NB4 (cell line): ENCODE measurements around the gene ZFAND2B.

Source experiments
- DNase-seq: peaks from one replicate; pipeline ENCODE4 v3.0.0; 2010; ENCODE audit warnings: low read depth
- H3K4me3 ChIP-seq: one replicate; pipeline ENCODE4 v1.5.1; 2011; ENCODE audit warnings: mild to moderate bottlenecking, low read depth, low read length, moderate library complexity
- CTCF ChIP-seq: IDR thresholded peaks from one replicate; pipeline ENCODE4 v1.5.1; 2012; ENCODE audit warnings: low read depth, low read length
- MYC ChIP-seq: IDR thresholded peaks from 2 replicates; pipeline ENCODE4 v1.6.1; 2011; ENCODE audit warnings: low read depth, low read length
- POLR2A ChIP-seq: IDR thresholded peaks from 2 replicates; pipeline ENCODE4 v1.6.1; 2011; ENCODE audit warnings: mild to moderate bottlenecking; ENCODE audit not compliant: insufficient read length; ENCODE audit errors: extremely low read depth
- TF ChIP-seq, protein P1 (sequence below): IDR thresholded peaks from 2 replicates; pipeline ENCODE4 v1.6.1; 2011; ENCODE audit warnings: low read depth, low read length

The ZFAND2B gene

DNA sequence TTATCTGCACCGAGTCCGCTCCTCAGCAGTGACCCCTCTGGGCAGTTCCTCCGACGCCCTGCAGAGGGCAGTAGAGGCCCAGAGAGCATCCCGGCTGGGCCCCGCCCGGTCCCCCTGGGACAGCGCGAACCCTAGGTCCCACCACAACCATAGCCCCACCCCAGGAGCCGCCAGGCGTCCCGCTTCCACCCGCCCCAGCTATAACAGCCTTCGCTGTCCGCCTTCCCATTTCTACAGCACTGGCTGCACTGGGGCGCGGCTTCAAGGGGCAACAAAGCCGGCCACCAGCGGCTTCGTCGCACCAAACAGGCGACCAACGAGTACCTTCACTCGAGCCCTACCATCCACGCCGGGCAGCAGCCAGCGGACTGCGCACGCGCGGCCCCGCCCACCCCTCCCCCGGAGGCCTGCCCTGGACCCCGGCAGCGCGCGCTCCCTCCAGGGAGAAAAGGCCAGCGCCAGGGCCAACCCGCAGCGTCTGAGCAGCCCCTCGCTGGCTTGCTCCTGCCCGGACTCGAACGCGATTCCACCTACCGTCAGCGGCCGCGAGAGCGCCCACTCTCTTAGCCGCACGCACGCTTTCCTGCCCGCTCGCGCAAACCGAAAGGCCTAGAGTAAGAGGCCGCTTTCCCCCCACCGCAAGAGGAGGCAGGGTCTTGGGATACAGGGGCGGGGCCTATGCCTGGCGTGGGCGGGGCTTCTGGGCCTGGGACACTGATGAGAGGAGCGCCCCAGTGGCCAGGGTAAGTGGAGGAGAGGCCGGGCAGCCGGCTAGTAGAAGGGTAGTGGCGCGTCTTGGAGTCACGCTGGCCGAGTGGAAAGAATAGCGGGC, 46.2 kb upstream of the ZFAND2B start, which contains the start of gene NHEJ1:
TSS of gene NHEJ1 (minus strand) at position 630 of the 832 bp plus-strand sequence. CDS start 2,453 bp downstream, outside the sequence.
- peak; percentile 96 for TF ChIP-seq CTCF
- TF ChIP-seq, protein P1, sequence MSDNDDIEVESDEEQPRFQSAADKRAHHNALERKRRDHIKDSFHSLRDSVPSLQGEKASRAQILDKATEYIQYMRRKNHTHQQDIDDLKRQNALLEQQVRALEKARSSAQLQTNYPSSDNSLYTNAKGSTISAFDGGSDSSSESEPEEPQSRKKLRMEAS = peak; percentile 42
- TF ChIP-seq POLR2A = peak; percentile 56
- TF ChIP-seq MYC = peak; percentile 57; the same call in 1 of the 2 replicates
- H3K4me3 ChIP-seq = peak within 1 kb of the TSS; percentile 67

DNA sequence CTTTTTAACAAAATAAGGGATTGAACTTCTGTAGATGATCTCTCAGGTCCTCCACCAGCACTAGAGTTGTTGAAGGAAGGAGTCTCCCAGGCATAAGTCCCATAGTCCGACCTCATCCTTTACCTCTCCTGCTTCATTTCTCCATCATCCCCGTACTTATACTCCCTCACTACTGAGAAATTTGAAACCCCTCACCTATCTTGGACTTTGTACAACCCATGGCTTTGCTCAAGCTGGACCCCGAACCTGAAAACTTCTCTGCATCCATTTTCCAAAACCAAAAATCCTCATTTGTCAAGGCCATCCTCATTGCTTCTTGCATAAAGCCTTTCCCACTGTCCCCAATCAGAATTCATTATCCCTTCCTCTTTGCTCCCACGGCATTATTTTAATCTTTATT, 45.5 kb upstream of the ZFAND2B start:
- peak overlapping the region; percentile 67 for H3K4me3 ChIP-seq
- TF ChIP-seq, protein P1 = no peak
- TF ChIP-seq MYC = no peak
- no peak for TF ChIP-seq POLR2A
- TF ChIP-seq CTCF = no peak
- DNase-seq = no peak

More for the DNA sequence above, 46.2 kb upstream of the ZFAND2B start, which contains the start of gene NHEJ1:
- DNase-seq = peak; percentile 94

DNA sequence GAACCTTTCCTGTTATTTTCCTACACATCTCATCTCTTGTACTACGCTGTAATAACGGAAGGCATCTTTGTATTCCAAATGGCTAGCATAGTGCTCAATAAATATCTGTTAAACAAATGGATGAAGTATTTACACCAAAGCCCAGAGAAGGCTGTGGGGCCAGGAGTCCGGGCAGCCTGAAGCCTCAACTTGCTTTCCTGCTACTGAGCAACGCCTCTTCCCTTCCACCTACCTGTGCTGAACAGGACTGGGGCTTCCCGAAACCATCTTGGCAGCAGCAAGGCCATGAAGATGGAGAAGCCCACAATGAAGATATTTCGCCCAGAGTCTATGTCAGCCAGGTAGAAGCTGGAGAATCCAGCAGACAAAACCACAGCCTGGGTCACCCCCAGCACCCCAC, 43.4 kb upstream of the ZFAND2B start:
- TF ChIP-seq POLR2A = no peak
- TF ChIP-seq, protein P1 = no peak
- TF ChIP-seq MYC = no peak
- no peak for TF ChIP-seq CTCF
- no peak overlapping the region for H3K4me3 ChIP-seq
- no peak for DNase-seq

- H3K4me3 ChIP-seq = no peak overlapping the region
- DNase-seq = no peak
- TF ChIP-seq, protein P1 = no peak
- TF ChIP-seq CTCF (no peak), MYC (no peak), POLR2A (no peak)
Observed at GRCh38 chr2:219165058-219165911, 41.3 kb upstream of the ZFAND2B start.

GRCh38 chr2:219167997-219168396, 38.6 kb upstream of the ZFAND2B start:
- TF ChIP-seq CTCF (no peak), POLR2A (no peak), MYC (no peak)
- TF ChIP-seq, protein P1 = no peak
- DNase-seq = no peak
- no peak overlapping the region for H3K4me3 ChIP-seq
